GM19324 (cell line): Measurements from ENCODE around the gene CDH4.
"Not testable (repeated sequence)": the region's sequence is repeated elsewhere in the genome, so short reads cannot be mapped to it uniquely, and the experiment has no call there.

Source experiments
- ATAC-seq: cut with Tn5 transposase; IDR thresholded peaks from one replicate; pipeline ENCODE4 v1.9.1; 2021; ENCODE audit warnings: mild to moderate bottlenecking, moderate library complexity; ENCODE audit not compliant: unreplicated experiment, low FRiP score

Gene CDH4

GRCh38 chr20:61948056-61948455 lies 696.0 kb downstream of the CDH4 start:
- not testable (repeated sequence) for ATAC-seq

GRCh38 chr20:61948586-61949362 lies 696.7 kb downstream of the CDH4 start:
- no peak for ATAC-seq

GRCh38 chr20:61949363-61949713 lies 697.3 kb downstream of the CDH4 start:
- ATAC-seq = no peak

GRCh38 chr20:61949714-61950640 lies 697.9 kb downstream of the CDH4 start:
- ATAC-seq = no peak

GRCh38 chr20:61950641-61951071 lies 698.6 kb downstream of the CDH4 start:
- ATAC-seq = no peak

GRCh38 chr20:61951695-61952533 lies 699.9 kb downstream of the CDH4 start:
- no peak for ATAC-seq

- no peak for ATAC-seq
Measured at GRCh38 chr20:61953037-61954021, 701.3 kb downstream of the CDH4 start.

GRCh38 chr20:61954276-61955021 lies 702.4 kb downstream of the CDH4 start:
- no peak for ATAC-seq

GRCh38 chr20:61955668-61956395 lies 703.8 kb downstream of the CDH4 start:
- no peak for ATAC-seq

- no peak for ATAC-seq
Measured at GRCh38 chr20:61956396-61957342, 704.6 kb downstream of the CDH4 start.

GRCh38 chr20:61957961-61958715 lies 706.1 kb downstream of the CDH4 start:
- no peak for ATAC-seq

GRCh38 chr20:61958773-61959700 lies 707.0 kb downstream of the CDH4 start:
- ATAC-seq = no peak

- no peak for ATAC-seq
Measured at GRCh38 chr20:61960836-61961235, 708.8 kb downstream of the CDH4 start.

- no peak for ATAC-seq
Measured at GRCh38 chr20:61963149-61963548, 711.1 kb downstream of the CDH4 start.
